Measurements from ENCODE around the gene HDAC10.
A peak's percentile ranks its signal among the peaks of the same experiment; 100 is the strongest.

Gene HDAC10

GRCh38 chr22:50251477-50252081, 514 bp upstream of the HDAC10 start:
- no peaks in the 10 kb centered on the region for H3K9me3 ChIP-seq (ENCODE audit: low read length)
- H3K27ac ChIP-seq (ENCODE audit: low read depth, low read length): peak overlapping the region; percentile 52
- H3K9ac ChIP-seq (ENCODE audit: low read length): no peak overlapping the region
- peaks cover 0 to 1% of the 10 kb centered on the region in 2 donors for H3K27me3 ChIP-seq (ENCODE audit: control insufficient read depth in 1 of 2, insufficient read depth in 2 of 2, low read length in 2 of 2)
- H3K36me3 ChIP-seq (ENCODE audit: insufficient read depth, low read length): peaks cover 7% of the 10 kb centered on the region
- peak overlapping the region; percentile 63 to 66 for H3K4me3 ChIP-seq (ENCODE audit: low read depth in 1 of 2, low read length in 2 of 2)
- peaks cover 14% of the 10 kb centered on the region for H3K4me1 ChIP-seq (ENCODE audit: insufficient read depth, low read length)

DNA sequence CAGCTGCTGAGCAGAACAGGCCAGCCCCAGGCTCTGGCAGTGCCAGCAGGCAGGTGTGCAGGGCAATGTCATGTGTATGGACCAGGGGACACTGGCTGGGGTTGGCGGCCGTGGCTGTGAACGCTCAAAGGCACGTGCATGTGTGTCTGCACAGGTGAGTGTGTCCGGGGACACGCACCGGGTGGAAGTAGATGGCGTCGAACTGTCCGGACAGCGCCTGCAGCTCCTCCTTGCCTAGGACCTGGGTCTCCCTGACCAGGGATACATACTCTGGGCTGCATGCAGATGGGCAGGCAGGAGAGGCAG, 863 bp downstream of the HDAC10 start:
- H3K27me3 ChIP-seq (ENCODE audit: control insufficient read depth in 1 of 2, insufficient read depth in 2 of 2, low read length in 2 of 2): no peaks in the 10 kb centered on the region
- H3K27ac ChIP-seq (ENCODE audit: low read depth, low read length): no peak overlapping the region
- H3K9me3 ChIP-seq (ENCODE audit: low read length): no peaks in the 10 kb centered on the region
- H3K4me1 ChIP-seq (ENCODE audit: insufficient read depth, low read length): peaks cover 23% of the 10 kb centered on the region
- H3K4me3 ChIP-seq (ENCODE audit: low read depth in 1 of 2, low read length in 2 of 2): peak overlapping the region; percentile 63 to 66
- H3K36me3 ChIP-seq (ENCODE audit: insufficient read depth, low read length): peaks cover 9% of the 10 kb centered on the region
- H3K9ac ChIP-seq (ENCODE audit: low read length): no peak overlapping the region

DNA sequence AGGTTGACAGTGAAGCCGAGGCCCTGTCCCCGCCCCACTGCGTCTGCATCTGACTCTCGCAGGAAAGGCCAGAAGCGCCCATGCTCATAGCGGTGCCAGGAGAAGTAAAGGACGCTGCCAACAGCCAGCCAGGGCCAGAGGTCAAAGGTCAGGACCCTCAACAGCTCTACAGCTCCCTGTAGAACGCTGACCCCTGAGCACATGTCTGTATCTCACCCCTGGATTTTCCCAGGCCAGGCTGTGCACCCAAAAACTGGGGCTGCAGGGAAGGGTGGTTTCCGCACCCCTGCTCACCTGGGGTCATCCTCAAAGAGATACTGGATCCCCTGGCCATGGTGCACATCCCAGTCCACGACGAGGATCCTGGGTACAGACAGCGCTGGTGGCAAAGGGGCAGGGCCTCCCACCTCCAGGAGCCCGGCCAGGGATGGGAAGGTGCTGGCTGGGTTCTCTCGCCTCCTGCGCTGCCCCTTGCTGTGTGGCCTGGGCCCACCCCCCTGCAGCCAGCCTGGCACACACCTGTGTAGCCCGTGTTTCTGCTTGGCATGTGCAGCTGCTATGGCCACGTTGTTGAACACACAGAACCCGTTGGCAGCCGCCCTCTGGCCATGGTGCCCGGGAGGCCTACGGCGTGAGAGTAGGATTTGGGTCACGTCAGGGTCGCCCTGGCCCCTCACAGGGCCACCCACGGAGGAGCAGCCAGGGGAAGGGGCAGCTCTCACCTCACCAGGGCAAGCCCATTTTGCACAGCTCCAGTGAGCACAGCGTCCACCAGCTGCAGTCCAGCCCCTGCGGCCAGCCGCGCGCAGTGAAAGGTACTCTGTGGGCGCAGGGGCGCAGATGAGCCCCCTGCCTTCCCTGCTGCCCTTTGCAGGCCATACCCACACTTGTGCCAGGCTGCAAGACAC, 1.5 kb downstream of the HDAC10 start:
- H3K4me1 ChIP-seq (ENCODE audit: insufficient read depth, low read length): peaks cover 23% of the 10 kb centered on the region

DNA sequence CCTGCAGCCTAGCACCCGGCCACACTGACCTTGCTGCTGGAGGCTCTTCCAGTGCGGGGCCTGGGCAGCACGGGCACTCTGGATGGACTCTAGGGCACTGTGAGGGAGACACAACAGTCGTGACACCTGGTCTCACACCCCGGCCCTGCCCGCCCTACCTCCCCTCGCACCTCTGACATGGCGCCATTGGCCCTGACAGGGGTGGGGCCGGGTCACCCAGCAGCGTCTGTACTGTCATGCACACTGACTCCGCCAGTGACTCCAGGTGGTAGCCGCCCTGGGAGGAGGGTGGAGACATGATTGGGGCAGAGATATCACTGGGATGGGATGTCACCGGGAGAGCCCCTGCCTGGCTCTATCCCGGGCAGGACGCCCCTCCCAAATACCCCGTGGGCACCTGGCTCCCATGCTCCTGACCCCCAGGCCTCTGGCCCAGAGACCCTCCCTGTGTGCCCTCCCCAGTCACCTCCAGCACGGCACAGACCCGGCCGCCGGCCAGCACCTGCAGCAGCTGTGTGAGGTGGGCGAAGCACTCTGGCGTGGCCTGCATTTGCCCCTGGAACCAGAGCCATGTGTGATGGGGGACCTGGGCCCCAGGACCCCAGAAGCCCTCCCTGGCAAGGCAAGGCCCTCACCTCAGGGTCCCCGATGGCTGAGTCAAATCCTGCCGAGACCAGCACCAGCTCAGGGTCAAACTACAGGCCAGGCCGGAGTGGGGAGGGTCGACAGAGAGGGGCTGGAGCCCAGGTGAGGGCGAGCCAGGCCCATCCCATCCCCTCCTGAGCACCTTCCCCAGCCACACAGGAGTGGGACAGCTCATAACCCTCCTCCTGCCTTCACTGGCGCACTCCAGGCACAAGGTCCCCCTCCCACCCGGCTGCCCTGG, 2.6 kb downstream of the HDAC10 start:
- Histone ChIP-seq H3K36me3 (ENCODE audit: insufficient read depth, low read length) (peaks cover 9% of the 10 kb centered on the region), H3K9me3 (ENCODE audit: low read length) (no peaks in the 10 kb centered on the region), H3K9ac (ENCODE audit: low read length) (no peak overlapping the region), H3K27ac (ENCODE audit: low read depth, low read length) (no peak overlapping the region), H3K27me3 (ENCODE audit: control insufficient read depth in 1 of 2, insufficient read depth in 2 of 2, low read length in 2 of 2) (no peaks in the 10 kb centered on the region), H3K4me1 (ENCODE audit: insufficient read depth, low read length) (peaks cover 29% of the 10 kb centered on the region), H3K4me3 (ENCODE audit: low read depth in 1 of 2, low read length in 2 of 2) (no peak overlapping the region)

More for the DNA sequence above, 1.5 kb downstream of the HDAC10 start:
- peak overlapping the region in 1 of 2 donors; percentile 63 for H3K4me3 ChIP-seq (ENCODE audit: low read depth in 1 of 2, low read length in 2 of 2)
- H3K9me3 ChIP-seq (ENCODE audit: low read length): no peaks in the 10 kb centered on the region
- H3K36me3 ChIP-seq (ENCODE audit: insufficient read depth, low read length): peaks cover 9% of the 10 kb centered on the region
- H3K9ac ChIP-seq (ENCODE audit: low read length): no peak overlapping the region
- no peak overlapping the region for H3K27ac ChIP-seq (ENCODE audit: low read depth, low read length)
- H3K27me3 ChIP-seq (ENCODE audit: control insufficient read depth in 1 of 2, insufficient read depth in 2 of 2, low read length in 2 of 2): no peaks in the 10 kb centered on the region

DNA sequence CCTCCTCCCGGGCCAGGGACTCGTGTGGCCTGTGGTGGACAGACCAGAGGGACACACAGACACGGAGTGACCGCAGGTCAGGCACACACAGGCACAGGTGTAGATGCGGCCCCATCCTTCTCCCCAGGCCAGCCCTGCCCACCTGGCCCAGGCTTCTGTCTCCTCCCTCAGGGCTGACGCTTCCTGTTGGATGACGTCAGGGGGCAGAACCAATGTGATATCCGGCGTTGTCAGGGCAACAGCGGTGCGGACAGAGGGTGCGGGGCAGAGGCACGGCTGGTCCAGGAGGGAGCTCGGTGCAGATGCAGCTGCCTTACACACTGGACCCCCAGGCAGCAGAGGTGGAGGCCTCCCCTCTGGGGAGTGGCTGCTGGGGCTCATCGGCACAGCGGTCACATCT, 3.3 kb downstream of the HDAC10 start:
- no peak overlapping the region for H3K4me3 ChIP-seq (ENCODE audit: low read depth in 1 of 2, low read length in 2 of 2)
- H3K9me3 ChIP-seq (ENCODE audit: low read length): no peaks in the 10 kb centered on the region
- peaks cover 9% of the 10 kb centered on the region for H3K36me3 ChIP-seq (ENCODE audit: insufficient read depth, low read length)
- peaks cover 29% of the 10 kb centered on the region for H3K4me1 ChIP-seq (ENCODE audit: insufficient read depth, low read length)
- no peak overlapping the region for H3K9ac ChIP-seq (ENCODE audit: low read length)
- H3K27me3 ChIP-seq (ENCODE audit: control insufficient read depth in 1 of 2, insufficient read depth in 2 of 2, low read length in 2 of 2): no peaks in the 10 kb centered on the region
- no peak overlapping the region for H3K27ac ChIP-seq (ENCODE audit: low read depth, low read length)

- no peak overlapping the region for H3K9ac ChIP-seq (ENCODE audit: low read length)
- H3K27ac ChIP-seq (ENCODE audit: low read depth, low read length): no peak overlapping the region
- H3K4me1 ChIP-seq (ENCODE audit: insufficient read depth, low read length): peaks cover 35% of the 10 kb centered on the region
- no peaks in the 10 kb centered on the region for H3K9me3 ChIP-seq (ENCODE audit: low read length)
- H3K36me3 ChIP-seq (ENCODE audit: insufficient read depth, low read length): peaks cover 9% of the 10 kb centered on the region
- peak overlapping the region in 1 of 2 donors; percentile 81 for H3K4me3 ChIP-seq (ENCODE audit: low read depth in 1 of 2, low read length in 2 of 2)
- H3K27me3 ChIP-seq (ENCODE audit: control insufficient read depth in 1 of 2, insufficient read depth in 2 of 2, low read length in 2 of 2): no peaks in the 10 kb centered on the region
Observed at GRCh38 chr22:50246242-50247175, 4.6 kb downstream of the HDAC10 start.

DNA sequence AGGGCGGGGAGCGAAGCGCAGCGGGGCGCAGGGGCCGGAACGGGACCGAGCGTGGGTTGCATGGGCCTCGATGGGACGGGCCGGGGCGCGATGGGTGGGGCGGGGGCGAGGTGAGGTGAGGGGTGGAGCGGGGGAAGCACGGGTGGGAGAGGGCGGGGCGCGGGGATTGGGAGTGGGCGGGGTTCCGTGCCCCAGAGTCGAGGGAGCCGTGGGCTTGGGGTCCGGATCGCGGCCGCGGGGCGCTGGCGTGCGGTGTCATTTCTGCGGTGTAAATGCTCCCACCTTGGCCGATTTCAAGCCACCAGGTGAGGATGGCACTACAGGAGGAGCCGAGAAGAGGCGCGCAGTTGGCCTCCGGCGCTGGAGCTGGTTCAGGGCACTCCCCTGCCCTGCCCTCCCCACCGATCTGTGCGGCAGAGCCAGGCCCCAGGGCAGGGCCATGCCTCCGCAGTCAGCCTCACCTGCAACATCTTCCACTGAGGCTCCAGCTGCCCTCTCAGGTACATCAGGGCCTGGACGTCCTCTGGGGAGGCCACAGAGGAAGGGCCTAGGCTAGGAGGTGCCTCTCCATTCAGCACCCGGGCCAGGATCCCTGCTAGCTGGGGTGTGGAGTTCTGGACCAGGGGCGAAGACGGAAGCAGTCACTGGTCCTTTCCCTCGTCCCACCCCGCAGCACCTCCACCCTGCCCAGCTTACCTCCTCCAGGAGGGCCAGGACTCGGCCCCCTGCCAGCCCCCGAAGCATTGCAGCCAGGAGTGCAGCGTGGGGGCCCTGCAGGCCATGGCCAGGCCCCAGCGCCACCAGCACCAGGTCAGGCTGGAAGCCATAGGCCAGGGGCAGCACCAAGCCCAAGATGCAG, 5.6 kb downstream of the HDAC10 start:
- Histone ChIP-seq H3K9me3 (ENCODE audit: low read length) (no peaks in the 10 kb centered on the region), H3K4me3 (ENCODE audit: low read depth in 1 of 2, low read length in 2 of 2) (peak overlapping the region; percentile 84 to 89), H3K36me3 (ENCODE audit: insufficient read depth, low read length) (peaks cover 9% of the 10 kb centered on the region), H3K27ac (ENCODE audit: low read depth, low read length) (peak overlapping the region; percentile 97), H3K9ac (ENCODE audit: low read length) (peak overlapping the region; percentile 85), H3K27me3 (ENCODE audit: control insufficient read depth in 1 of 2, insufficient read depth in 2 of 2, low read length in 2 of 2) (no peaks in the 10 kb centered on the region), H3K4me1 (ENCODE audit: insufficient read depth, low read length) (peaks cover 33% of the 10 kb centered on the region)

DNA sequence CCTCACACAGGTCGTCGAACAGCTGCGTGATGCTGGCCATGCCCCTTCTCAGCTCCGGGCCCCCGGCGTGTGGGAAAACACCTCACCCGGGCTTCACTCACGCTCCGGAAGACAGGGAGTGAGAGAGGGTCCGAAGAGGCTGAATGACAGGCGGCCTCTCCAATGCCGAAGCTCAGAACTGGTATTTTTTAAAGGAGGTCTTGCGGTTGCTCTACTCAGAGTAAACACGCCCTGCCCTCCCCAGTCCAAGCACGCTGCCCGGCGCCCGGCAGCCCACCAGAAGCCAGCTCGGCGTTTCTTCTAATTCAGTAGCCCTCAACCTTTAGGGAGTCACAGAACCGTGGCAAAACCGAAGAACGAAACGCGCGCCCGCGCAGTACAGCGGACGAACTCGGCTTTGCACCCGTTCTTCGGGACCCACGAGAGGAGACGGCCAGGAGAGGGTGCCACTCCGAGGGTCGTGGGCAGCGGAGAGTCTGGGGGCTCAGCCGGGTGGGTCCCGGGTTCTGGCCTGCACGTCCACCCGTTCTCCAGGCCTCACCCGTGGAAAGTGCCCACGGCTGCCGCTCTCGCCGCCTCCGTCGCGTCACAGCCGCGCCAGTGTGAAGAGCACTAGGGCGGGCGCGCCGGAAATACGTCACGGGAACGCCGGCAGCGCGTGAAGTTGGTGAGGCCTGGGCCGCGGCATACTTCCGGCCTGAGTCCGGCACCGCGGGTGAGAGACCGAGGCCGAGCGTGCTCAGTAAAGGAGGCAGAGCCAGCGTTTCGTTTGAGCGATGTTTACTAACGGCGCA, 6.4 kb downstream of the HDAC10 start, which contains the start of gene TUBGCP6:
Gene TUBGCP6 (minus strand): TSS at position 604 of the 794 bp plus-strand sequence. CDS start 564 bp downstream, at position 40.
- peak within 1 kb of the TSS; percentile 84 to 89 for H3K4me3 ChIP-seq (ENCODE audit: low read depth in 1 of 2, low read length in 2 of 2)
- H3K36me3 ChIP-seq (ENCODE audit: insufficient read depth, low read length): peaks cover 15% of the 10 kb centered on the region
- no peaks in the 10 kb centered on the region for H3K9me3 ChIP-seq (ENCODE audit: low read length)
- peak within 1 kb of the TSS; percentile 97 for H3K27ac ChIP-seq (ENCODE audit: low read depth, low read length)
- peak within 1 kb of the TSS; percentile 85 for H3K9ac ChIP-seq (ENCODE audit: low read length)
- peaks cover 25% of the 10 kb centered on the region for H3K4me1 ChIP-seq (ENCODE audit: insufficient read depth, low read length)
- no peaks in the 10 kb centered on the region for H3K27me3 ChIP-seq (ENCODE audit: control insufficient read depth in 1 of 2, insufficient read depth in 2 of 2, low read length in 2 of 2)

- Histone ChIP-seq H3K9ac (ENCODE audit: low read length) (peak overlapping the region; percentile 85), H3K27ac (ENCODE audit: low read depth, low read length) (peak overlapping the region; percentile 97), H3K9me3 (ENCODE audit: low read length) (no peaks in the 10 kb centered on the region), H3K27me3 (ENCODE audit: control insufficient read depth in 1 of 2, insufficient read depth in 2 of 2, low read length in 2 of 2) (no peaks in the 10 kb centered on the region), H3K4me1 (ENCODE audit: insufficient read depth, low read length) (peaks cover 22% of the 10 kb centered on the region), H3K4me3 (ENCODE audit: low read depth in 1 of 2, low read length in 2 of 2) (peak overlapping the region; percentile 84 to 89), H3K36me3 (ENCODE audit: insufficient read depth, low read length) (peaks cover 22% of the 10 kb centered on the region)
Observed at GRCh38 chr22:50243685-50244419, 7.2 kb downstream of the HDAC10 start.
